Measurements from ENCODE around the gene ENAM. TPM values are rescaled to one million over a fixed set of nuclear protein-coding genes. Genes with fewer than 3 reads are reported as not detected.

ENAM gene
- total and polyA plus RNA-seq, 9 of the 15 experiments (the other 6 are each of a cell fraction or from before 2014, with no cell fraction given) = 0.04 to 0.09 (median 0.04) TPM; not detected in 6

- peak; percentile 96 for TF ChIP-seq TCF3 (CRISPR knock-in tag; IDR thresholded peaks at IDR 0.05)
- TF ChIP-seq TRIM24 (IDR thresholded peaks at IDR 0.05) = peak; percentile 97 to 98
- peak; percentile 90 for TF ChIP-seq MTA2 (IDR thresholded peaks at IDR 0.05; ENCODE audit: low read depth)
- peak; percentile 95 for TF ChIP-seq ARID1B (IDR thresholded peaks at IDR 0.05)
- TF ChIP-seq RBM22 (IDR thresholded peaks at IDR 0.05; ENCODE audit: low read depth, low read length, poor library complexity, severe bottlenecking) = no peak
- 0 out of 2 replicates have a peak, but pooled peaks have one; percentile 25 for TF ChIP-seq SP1 (CRISPR knock-in tag; IDR thresholded peaks at IDR 0.05)
- no peak for TF ChIP-seq HDAC1 (IDR thresholded peaks at IDR 0.05)
- TF ChIP-seq, protein P1, sequence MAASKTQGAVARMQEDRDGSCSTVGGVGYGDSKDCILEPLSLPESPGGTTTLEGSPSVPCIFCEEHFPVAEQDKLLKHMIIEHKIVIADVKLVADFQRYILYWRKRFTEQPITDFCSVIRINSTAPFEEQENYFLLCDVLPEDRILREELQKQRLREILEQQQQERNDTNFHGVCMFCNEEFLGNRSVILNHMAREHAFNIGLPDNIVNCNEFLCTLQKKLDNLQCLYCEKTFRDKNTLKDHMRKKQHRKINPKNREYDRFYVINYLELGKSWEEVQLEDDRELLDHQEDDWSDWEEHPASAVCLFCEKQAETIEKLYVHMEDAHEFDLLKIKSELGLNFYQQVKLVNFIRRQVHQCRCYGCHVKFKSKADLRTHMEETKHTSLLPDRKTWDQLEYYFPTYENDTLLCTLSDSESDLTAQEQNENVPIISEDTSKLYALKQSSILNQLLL (CRISPR knock-in tag; IDR thresholded peaks at IDR 0.05; ENCODE audit: borderline replicate concordance) = no peak
- TF ChIP-seq, protein P2, sequence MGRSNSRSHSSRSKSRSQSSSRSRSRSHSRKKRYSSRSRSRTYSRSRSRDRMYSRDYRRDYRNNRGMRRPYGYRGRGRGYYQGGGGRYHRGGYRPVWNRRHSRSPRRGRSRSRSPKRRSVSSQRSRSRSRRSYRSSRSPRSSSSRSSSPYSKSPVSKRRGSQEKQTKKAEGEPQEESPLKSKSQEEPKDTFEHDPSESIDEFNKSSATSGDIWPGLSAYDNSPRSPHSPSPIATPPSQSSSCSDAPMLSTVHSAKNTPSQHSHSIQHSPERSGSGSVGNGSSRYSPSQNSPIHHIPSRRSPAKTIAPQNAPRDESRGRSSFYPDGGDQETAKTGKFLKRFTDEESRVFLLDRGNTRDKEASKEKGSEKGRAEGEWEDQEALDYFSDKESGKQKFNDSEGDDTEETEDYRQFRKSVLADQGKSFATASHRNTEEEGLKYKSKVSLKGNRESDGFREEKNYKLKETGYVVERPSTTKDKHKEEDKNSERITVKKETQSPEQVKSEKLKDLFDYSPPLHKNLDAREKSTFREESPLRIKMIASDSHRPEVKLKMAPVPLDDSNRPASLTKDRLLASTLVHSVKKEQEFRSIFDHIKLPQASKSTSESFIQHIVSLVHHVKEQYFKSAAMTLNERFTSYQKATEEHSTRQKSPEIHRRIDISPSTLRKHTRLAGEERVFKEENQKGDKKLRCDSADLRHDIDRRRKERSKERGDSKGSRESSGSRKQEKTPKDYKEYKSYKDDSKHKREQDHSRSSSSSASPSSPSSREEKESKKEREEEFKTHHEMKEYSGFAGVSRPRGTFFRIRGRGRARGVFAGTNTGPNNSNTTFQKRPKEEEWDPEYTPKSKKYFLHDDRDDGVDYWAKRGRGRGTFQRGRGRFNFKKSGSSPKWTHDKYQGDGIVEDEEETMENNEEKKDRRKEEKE (IDR thresholded peaks at IDR 0.05; ENCODE audit: borderline replicate concordance in 1 of 2, control insufficient read depth in 1 of 2, low read depth in 2 of 2, low read length in 1 of 2) = no peak
- TF ChIP-seq CBX2 (IDR thresholded peaks at IDR 0.05; ENCODE audit: insufficient read depth, low read length, poor library complexity, severe bottlenecking) = no peak
- no peak for TF ChIP-seq MBD1 (CRISPR knock-in tag; IDR thresholded peaks at IDR 0.05)
- TF ChIP-seq NR4A1 (CRISPR knock-in tag; IDR thresholded peaks at IDR 0.05) = no peak
- TF ChIP-seq NR4A1 (tag; IDR thresholded peaks at IDR 0.05) = no peak
- TF ChIP-seq, protein P3, sequence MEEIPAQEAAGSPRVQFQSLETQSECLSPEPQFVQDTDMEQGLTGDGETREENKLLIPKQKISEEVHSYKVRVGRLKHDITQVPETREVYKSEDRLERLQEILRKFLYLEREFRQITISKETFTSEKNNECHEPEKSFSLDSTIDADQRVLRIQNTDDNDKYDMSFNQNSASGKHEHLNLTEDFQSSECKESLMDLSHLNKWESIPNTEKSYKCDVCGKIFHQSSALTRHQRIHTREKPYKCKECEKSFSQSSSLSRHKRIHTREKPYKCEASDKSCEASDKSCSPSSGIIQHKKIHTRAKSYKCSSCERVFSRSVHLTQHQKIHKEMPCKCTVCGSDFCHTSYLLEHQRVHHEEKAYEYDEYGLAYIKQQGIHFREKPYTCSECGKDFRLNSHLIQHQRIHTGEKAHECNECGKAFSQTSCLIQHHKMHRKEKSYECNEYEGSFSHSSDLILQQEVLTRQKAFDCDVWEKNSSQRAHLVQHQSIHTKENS (CRISPR knock-in tag; IDR thresholded peaks at IDR 0.05) = no peak
- TF ChIP-seq KDM1A (IDR thresholded peaks at IDR 0.05) = peak; percentile 62 to 65; a peak in 3 of 4 replicates
- TF ChIP-seq HES1 (IDR thresholded peaks at IDR 0.05; ENCODE audit: low read depth) = peak; percentile 46; the same call in 1 of the 2 replicates
- peak in 1 of 2 experiments; percentile 87; a peak in 2 of 3 replicates for TF ChIP-seq CBX3 (IDR thresholded peaks at IDR 0.05; ENCODE audit: borderline replicate concordance in 1 of 2, low read length in 2 of 2)
- peak; percentile 49; the same call in 1 of the 2 replicates for TF ChIP-seq MTA3 (IDR thresholded peaks at IDR 0.05; ENCODE audit: borderline replicate concordance)
- no peak for TF ChIP-seq XRCC5 (IDR thresholded peaks at IDR 0.05; ENCODE audit: low read depth, low read length)
- no peak for TF ChIP-seq DIDO1 (tag; IDR thresholded peaks at IDR 0.05; ENCODE audit: low read depth)
These were observed 26.1 kb downstream of the ENAM start (continued) for GRCh38 chr4:70654605-70655011.

Measured in K562 (cell line).